ENCODE data around the gene TRAK2. TPM values are rescaled to one million over a fixed set of nuclear protein-coding genes. Genes with fewer than 3 reads are reported as not detected.

The TRAK2 gene
- total and polyA plus RNA-seq, 2 of the 8 experiments (the other 6 are each of a cell fraction or from before 2014, with no cell fraction given) = 4.5 to 15.7 TPM

GRCh38 chr2:201366146-201366545, 85.1 kb downstream of the TRAK2 start (continued):
- no peak for TF ChIP-seq GABPA (IDR thresholded peaks at IDR 0.05; ENCODE audit: borderline replicate concordance, insufficient read depth, low read length)
- TF ChIP-seq SIN3A (conservative IDR thresholded peaks at IDR 0.05 in 1 of 2, IDR thresholded peaks at IDR 0.05 in 1 of 2; ENCODE audit: low read depth in 1 of 2, low read length in 2 of 2) = no peak
- TF ChIP-seq POU5F1 (IDR thresholded peaks at IDR 0.05; ENCODE audit: low read depth, low read length) = no peak
- TF ChIP-seq KDM5A (IDR thresholded peaks at IDR 0.05; ENCODE audit: low read length) = no peak
- TF ChIP-seq POLR2AphosphoS5 (IDR thresholded peaks at IDR 0.05; ENCODE audit: low read depth, low read length) = no peak
- no peak for TF ChIP-seq SRF (IDR thresholded peaks at IDR 0.05; ENCODE audit: low read depth, low read length)
- TF ChIP-seq SP1 (IDR thresholded peaks at IDR 0.05; ENCODE audit: low read depth, low read length) = no peak

Measured in H1 (cell line).